ENCODE data around the gene CLIP3. TPM values are rescaled to one million over a fixed set of nuclear protein-coding genes. Genes with fewer than 3 reads are reported as not detected.

The CLIP3 gene
- total and polyA plus RNA-seq, 2 experiments from 2014 or later, result 10.9 to 18.9 TPM

GRCh38 chr19:36014012-36014924, 18.4 kb downstream of the CLIP3 start, which contains the start of gene ALKBH6:
ALKBH6 (minus strand) TSS chr19:36014213; CDS start chr19:36013397, 816 bp downstream.
- H3K9me3 ChIP-seq (ENCODE audit: low read depth), result no peaks in the 10 kb centered on the region
- H3K27ac ChIP-seq, result no peak within 1 kb of the TSS
- TF ChIP-seq CTCF (IDR thresholded peaks at IDR 0.05; ENCODE audit: low read depth, low read length), result no peak
- H3K4me3 ChIP-seq, result peak within 1 kb of the TSS; percentile 66
- H3K27me3 ChIP-seq, result no peaks in the 10 kb centered on the region
- peaks cover 4% of the 10 kb centered on the region for H3K4me1 ChIP-seq (ENCODE audit: low read depth)
- H3K36me3 ChIP-seq, result no peaks in the 10 kb centered on the region
- DNase-seq (ENCODE audit: low read depth in 1 of 2, low spot score in 1 of 2), result peak; percentile 99 to 100

GRCh38 chr19:36013280-36014011, 19.2 kb downstream of the CLIP3 start:
- H3K27ac ChIP-seq, result no peak overlapping the region

GRCh38 chr19:36010402-36010801, 22.3 kb downstream of the CLIP3 start:
- Histone ChIP-seq H3K4me3 (no peak overlapping the region), H3K9me3 (ENCODE audit: low read depth) (no peaks in the 10 kb centered on the region), H3K36me3 (no peaks in the 10 kb centered on the region), H3K27ac (no peak overlapping the region), H3K4me1 (ENCODE audit: low read depth) (peaks cover 4% of the 10 kb centered on the region), H3K27me3 (no peaks in the 10 kb centered on the region)
- TF ChIP-seq CTCF (IDR thresholded peaks at IDR 0.05; ENCODE audit: low read depth, low read length), result no peak
- DNase-seq (ENCODE audit: low read depth in 1 of 2, low spot score in 1 of 2), result no peak

More at GRCh38 chr19:36013280-36014011, 19.2 kb downstream of the CLIP3 start:
- no peak for DNase-seq (ENCODE audit: low read depth in 1 of 2, low spot score in 1 of 2)
- H3K36me3 ChIP-seq, result no peaks in the 10 kb centered on the region
- H3K27me3 ChIP-seq, result no peaks in the 10 kb centered on the region
- H3K9me3 ChIP-seq (ENCODE audit: low read depth), result no peaks in the 10 kb centered on the region
- no peak for TF ChIP-seq CTCF (IDR thresholded peaks at IDR 0.05; ENCODE audit: low read depth, low read length)
- peaks cover 4% of the 10 kb centered on the region for H3K4me1 ChIP-seq (ENCODE audit: low read depth)
- H3K4me3 ChIP-seq, result peak overlapping the region; percentile 66

- Histone ChIP-seq H3K4me3 (peak overlapping the region; percentile 16), H3K27me3 (no peaks in the 10 kb centered on the region), H3K9me3 (ENCODE audit: low read depth) (no peaks in the 10 kb centered on the region), H3K36me3 (no peaks in the 10 kb centered on the region), H3K27ac (no peak overlapping the region), H3K4me1 (ENCODE audit: low read depth) (peaks cover 3% of the 10 kb centered on the region)
- no peak for DNase-seq (ENCODE audit: low read depth in 1 of 2, low spot score in 1 of 2)
- no peak for TF ChIP-seq CTCF (IDR thresholded peaks at IDR 0.05; ENCODE audit: low read depth, low read length)
These were observed 22.9 kb downstream of the CLIP3 start for GRCh38 chr19:36009633-36010379.

GRCh38 chr19:36009220-36009619, 23.5 kb downstream of the CLIP3 start:
- Histone ChIP-seq H3K4me3 (peak overlapping the region; percentile 16), H3K4me1 (ENCODE audit: low read depth) (no peaks in the 10 kb centered on the region), H3K27me3 (no peaks in the 10 kb centered on the region), H3K9me3 (ENCODE audit: low read depth) (no peaks in the 10 kb centered on the region), H3K36me3 (no peaks in the 10 kb centered on the region), H3K27ac (no peak overlapping the region)
- DNase-seq (ENCODE audit: low read depth in 1 of 2, low spot score in 1 of 2), result peak; percentile 65 to 76
- TF ChIP-seq CTCF (IDR thresholded peaks at IDR 0.05; ENCODE audit: low read depth, low read length), result no peak

Data from cardiac muscle cell (in vitro differentiated cells and primary cell).